ENCODE measurements around the gene EXOSC5.

- TF ChIP-seq, protein P1, sequence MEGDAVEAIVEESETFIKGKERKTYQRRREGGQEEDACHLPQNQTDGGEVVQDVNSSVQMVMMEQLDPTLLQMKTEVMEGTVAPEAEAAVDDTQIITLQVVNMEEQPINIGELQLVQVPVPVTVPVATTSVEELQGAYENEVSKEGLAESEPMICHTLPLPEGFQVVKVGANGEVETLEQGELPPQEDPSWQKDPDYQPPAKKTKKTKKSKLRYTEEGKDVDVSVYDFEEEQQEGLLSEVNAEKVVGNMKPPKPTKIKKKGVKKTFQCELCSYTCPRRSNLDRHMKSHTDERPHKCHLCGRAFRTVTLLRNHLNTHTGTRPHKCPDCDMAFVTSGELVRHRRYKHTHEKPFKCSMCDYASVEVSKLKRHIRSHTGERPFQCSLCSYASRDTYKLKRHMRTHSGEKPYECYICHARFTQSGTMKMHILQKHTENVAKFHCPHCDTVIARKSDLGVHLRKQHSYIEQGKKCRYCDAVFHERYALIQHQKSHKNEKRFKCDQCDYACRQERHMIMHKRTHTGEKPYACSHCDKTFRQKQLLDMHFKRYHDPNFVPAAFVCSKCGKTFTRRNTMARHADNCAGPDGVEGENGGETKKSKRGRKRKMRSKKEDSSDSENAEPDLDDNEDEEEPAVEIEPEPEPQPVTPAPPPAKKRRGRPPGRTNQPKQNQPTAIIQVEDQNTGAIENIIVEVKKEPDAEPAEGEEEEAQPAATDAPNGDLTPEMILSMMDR (conservative IDR thresholded peaks at IDR 0.05; ENCODE audit: low read length): no peak
- no peak for TF ChIP-seq EZH2phosphoT487 (IDR thresholded peaks at IDR 0.05; ENCODE audit: borderline replicate concordance)
Measured at GRCh38 chr19:41397086-41398049, at the start of gene EXOSC5, which contains the start of gene BCKDHA.
